H1 (cell line): ENCODE results near the gene FUT2. TPM values are rescaled to one million over a fixed set of nuclear protein-coding genes. Genes with fewer than 3 reads are reported as not detected.

Experiments
- CHD1 ChIP-seq: IDR thresholded peaks from 2 replicates; pipeline ENCODE4 v1.6.1; 2012; ENCODE audit warnings: low read depth, low read length, improper control_type of control experiment
- E2F6 ChIP-seq: IDR thresholded peaks from 2 replicates; pipeline ENCODE4 v1.6.1; 2012; ENCODE audit warnings: inconsistent platforms
- EGR1 ChIP-seq: IDR thresholded peaks from 2 replicates; pipeline ENCODE4 v1.6.1; 2011; ENCODE audit warnings: low read depth, low read length, borderline replicate concordance
- SAP30 ChIP-seq: fragments of 300-600 bp; sonication (generic); IDR thresholded peaks from 2 replicates; pipeline ENCODE4 v1.7.1; 2012; ENCODE audit warnings: low read length, moderate library complexity, mild to moderate bottlenecking, inconsistent platforms; ENCODE audit not compliant: insufficient read depth, insufficient replicate concordance
- SIX5 ChIP-seq: IDR thresholded peaks from 2 replicates; pipeline ENCODE4 v1.6.1; 2011; ENCODE audit warnings: mild to moderate bottlenecking, low read depth, low read length
- SP1 ChIP-seq: IDR thresholded peaks from 2 replicates; pipeline ENCODE4 v1.6.1; 2011; ENCODE audit warnings: low read depth, low read length
- TBP ChIP-seq: IDR thresholded peaks from 2 replicates; pipeline ENCODE4 v1.6.1; 2011; ENCODE audit warnings: low read depth, low read length, improper control_type of control experiment
- TCF12 ChIP-seq: IDR thresholded peaks from 2 replicates; pipeline ENCODE4 v1.6.1; 2011; ENCODE audit warnings: low read depth, mild to moderate bottlenecking, low read length
- polyA plus RNA-seq, 7 experiments: library from polyadenylated mRNA; depleted of rRNA in 3 of 7; stranded (reverse) in 5 of 7; unstranded in 2 of 7; fragments of >200 nt in 5 of 7; fragments of 200-250 nt in 2 of 7; gene quantifications; 1 replicate in 5 of 7; 2 replicates in 1 of 7; 4 replicates in 1 of 7; pipeline versions ENCODE4 v1.2.1 to v1.2.3, GENCODE V29; 2011 to 2013; ENCODE audit warnings: missing spikeins in 2 of 7, mixed read lengths in 2 of 7
- total RNA-seq: library from RNA; stranded (reverse); fragmentation: NEBNext Ultra II Directional; extraction: Animal tissue kit (Norgen Biotek cat#: 25700); gene quantifications from 2 replicates; pipeline ENCODE4 v1.2.1, GENCODE V29; 2021

The FUT2 gene
- total and polyA plus RNA-seq, 2 of the 8 experiments (the other 6 are each of a cell fraction or from before 2014, with no cell fraction given): 5.0 to 5.6 TPM

- TF ChIP-seq E2F6 (no peak), SIX5 (no peak), TCF12 (0 out of 2 replicates have a peak, but pooled peaks have one; percentile 40), TBP (peak; percentile 12; the same call in 1 of the 2 replicates), CHD1 (no peak), SAP30 (no peak), SP1 (peak; percentile 73), EGR1 (peak; percentile 93)
Observed at GRCh38 chr19:48646722-48647216, 49.0 kb upstream of the FUT2 start (continued).
